ENCODE results near the gene KIAA0930.

DNA sequence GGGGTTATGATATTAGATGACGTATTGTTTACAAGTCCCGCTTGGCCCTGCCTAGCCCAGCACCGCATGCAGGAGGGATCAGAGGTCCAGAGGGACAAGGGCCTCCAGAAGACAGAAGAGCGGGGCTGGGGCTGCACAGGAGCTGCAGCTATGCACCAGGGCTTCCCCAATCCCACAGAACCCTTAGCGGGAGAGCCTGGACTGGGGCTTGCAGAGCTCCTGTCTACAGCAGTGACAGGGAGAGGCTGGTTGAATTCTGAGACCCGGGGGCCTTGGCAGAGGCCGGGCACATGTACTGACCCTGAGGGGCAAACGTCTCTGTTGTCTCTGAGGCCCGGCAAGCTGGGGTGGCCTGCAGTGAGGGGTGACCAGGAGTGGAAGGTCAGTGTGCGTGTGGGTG is 6.9 kb downstream of the KIAA0930 start:
- TF ChIP-seq, protein P1, sequence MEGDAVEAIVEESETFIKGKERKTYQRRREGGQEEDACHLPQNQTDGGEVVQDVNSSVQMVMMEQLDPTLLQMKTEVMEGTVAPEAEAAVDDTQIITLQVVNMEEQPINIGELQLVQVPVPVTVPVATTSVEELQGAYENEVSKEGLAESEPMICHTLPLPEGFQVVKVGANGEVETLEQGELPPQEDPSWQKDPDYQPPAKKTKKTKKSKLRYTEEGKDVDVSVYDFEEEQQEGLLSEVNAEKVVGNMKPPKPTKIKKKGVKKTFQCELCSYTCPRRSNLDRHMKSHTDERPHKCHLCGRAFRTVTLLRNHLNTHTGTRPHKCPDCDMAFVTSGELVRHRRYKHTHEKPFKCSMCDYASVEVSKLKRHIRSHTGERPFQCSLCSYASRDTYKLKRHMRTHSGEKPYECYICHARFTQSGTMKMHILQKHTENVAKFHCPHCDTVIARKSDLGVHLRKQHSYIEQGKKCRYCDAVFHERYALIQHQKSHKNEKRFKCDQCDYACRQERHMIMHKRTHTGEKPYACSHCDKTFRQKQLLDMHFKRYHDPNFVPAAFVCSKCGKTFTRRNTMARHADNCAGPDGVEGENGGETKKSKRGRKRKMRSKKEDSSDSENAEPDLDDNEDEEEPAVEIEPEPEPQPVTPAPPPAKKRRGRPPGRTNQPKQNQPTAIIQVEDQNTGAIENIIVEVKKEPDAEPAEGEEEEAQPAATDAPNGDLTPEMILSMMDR (conservative IDR thresholded peaks at IDR 0.05; ENCODE audit: low read depth in 2 of 2) = no peak
- no peak for TF ChIP-seq CREB1 (CRISPR knock-in tag; IDR thresholded peaks at IDR 0.05; ENCODE audit: low read depth)
- TF ChIP-seq POLR2AphosphoS5 (IDR thresholded peaks at IDR 0.05; ENCODE audit: low read depth) = no peak
- TF ChIP-seq EZH2phosphoT487 (IDR thresholded peaks at IDR 0.05; ENCODE audit: unreplicated experiment) = no peak

All from GM23338 (cell line).